HG02852 (cell line): Measurements from ENCODE around the gene DHDDS.
"Not testable (repeated sequence)": the region's sequence is repeated elsewhere in the genome, so short reads cannot be mapped to it uniquely, and the experiment has no call there.

Experiments
- ATAC-seq: cut with Tn5 transposase; IDR thresholded peaks from one replicate; pipeline ENCODE4 v1.9.1; 2021; ENCODE audit warnings: mild to moderate bottlenecking, moderate library complexity; ENCODE audit not compliant: unreplicated experiment

Gene DHDDS

GRCh38 chr1:26431979-26432695 lies at the start of gene DHDDS:
Gene DHDDS, plus strand, starts transcription at chr1:26432321. Its CDS starts 625 bp downstream, at chr1:26432946.
- peak; percentile 94 for ATAC-seq

GRCh38 chr1:26384076-26384475 lies 48.0 kb upstream of the DHDDS start:
- no peak for ATAC-seq

GRCh38 chr1:26385063-26385462 lies 47.1 kb upstream of the DHDDS start:
- not testable (repeated sequence) for ATAC-seq

- ATAC-seq = no peak
Measured at GRCh38 chr1:26387447-26387846, 44.7 kb upstream of the DHDDS start.

GRCh38 chr1:26388791-26389445 lies 43.2 kb upstream of the DHDDS start:
- ATAC-seq = no peak

- no peak for ATAC-seq
Measured at GRCh38 chr1:26389604-26390247, 42.4 kb upstream of the DHDDS start.

GRCh38 chr1:26391450-26391849 lies 40.7 kb upstream of the DHDDS start:
- no peak for ATAC-seq

- no peak for ATAC-seq
Measured at GRCh38 chr1:26395754-26396153, 36.4 kb upstream of the DHDDS start.

GRCh38 chr1:26399034-26399433 lies 33.1 kb upstream of the DHDDS start:
- ATAC-seq = no peak

- ATAC-seq = no peak
Measured at GRCh38 chr1:26401891-26402290, 30.2 kb upstream of the DHDDS start.

- no peak for ATAC-seq
Measured at GRCh38 chr1:26403656-26404055, 28.5 kb upstream of the DHDDS start.

- no peak for ATAC-seq
Measured at GRCh38 chr1:26404641-26405040, 27.5 kb upstream of the DHDDS start.

- no peak for ATAC-seq
Measured at GRCh38 chr1:26405281-26405915, 26.7 kb upstream of the DHDDS start.

- ATAC-seq = no peak
Measured at GRCh38 chr1:26408604-26409003, 23.5 kb upstream of the DHDDS start.

- no peak for ATAC-seq
Measured at GRCh38 chr1:26409191-26409807, 22.8 kb upstream of the DHDDS start.

GRCh38 chr1:26410706-26411623 lies 21.2 kb upstream of the DHDDS start, which contains the start of gene LIN28A:
Gene LIN28A, plus strand, starts transcription at chr1:26410817. Its CDS starts 75 bp downstream, at chr1:26410892.
- no peak for ATAC-seq

GRCh38 chr1:26411624-26412074 lies 20.5 kb upstream of the DHDDS start:
- no peak for ATAC-seq

- ATAC-seq = no peak
Measured at GRCh38 chr1:26412180-26412840, 19.8 kb upstream of the DHDDS start.

GRCh38 chr1:26413031-26413430 lies 19.1 kb upstream of the DHDDS start:
- no peak for ATAC-seq
